GM23338 (cell line): ENCODE measurements around the gene CYTH3. TPM values are rescaled to one million over a fixed set of nuclear protein-coding genes. Genes with fewer than 3 reads are reported as not detected.

ENCODE experiments used
- ATAC-seq: fragments of 200-7000 bp; cut with Tn5 transposase; 3 replicates; pipeline ENCODE4 v1.9.1; 2020
- DNase-seq: peaks from one replicate; pipeline ENCODE4 v3.0.0-alpha.2; 2015; ENCODE audit warnings: low spot score
- H2AFZ ChIP-seq: fragments of 200-600 bp; sonication (generic); 2 replicates; pipeline ENCODE4 v1.8.0; 2016; ENCODE audit warnings: antibody characterized with exemption, mild to moderate bottlenecking, moderate library complexity
- H3F3A ChIP-seq: fragments of 200-600 bp; sonication (generic); replicated peaks from 2 replicates; pipeline ENCODE4 v1.8.0; 2017; ENCODE audit warnings: antibody characterized with exemption, mixed run types, low read depth
- H3K27ac ChIP-seq: fragments of 200-600 bp; sonication (generic); 2 replicates; pipeline ENCODE4 v1.6.1; 2016; ENCODE audit warnings: low read depth
- H3K27me3 ChIP-seq: fragments of 200-600 bp; sonication (generic); 2 replicates; pipeline ENCODE4 v1.8.0; 2016; ENCODE audit warnings: mild to moderate bottlenecking, mixed run types, moderate library complexity; ENCODE audit not compliant: insufficient read depth
- H3K36me3 ChIP-seq: fragments of 200-600 bp; sonication (generic); 2 replicates; pipeline ENCODE4 v1.8.0; 2016; ENCODE audit warnings: mild to moderate bottlenecking; ENCODE audit not compliant: insufficient read depth
- H3K4me1 ChIP-seq: fragments of 200-600 bp; sonication (generic); 2 replicates; pipeline ENCODE4 v1.8.0; 2016; ENCODE audit warnings: mild to moderate bottlenecking, moderate library complexity; ENCODE audit not compliant: insufficient read depth
- H3K4me2 ChIP-seq: fragments of 200-600 bp; sonication (generic); 2 replicates; pipeline ENCODE4 v1.7.1; 2017; ENCODE audit warnings: mixed run types
- H3K4me3 ChIP-seq: fragments of 200-600 bp; sonication (generic); 2 replicates; pipeline ENCODE4 v1.6.1; 2016; ENCODE audit warnings: mixed run types
- H3K79me2 ChIP-seq: fragments of 200-600 bp; sonication (generic); replicated peaks from 2 replicates; pipeline ENCODE4 v1.8.0; 2017; ENCODE audit warnings: mild to moderate bottlenecking; ENCODE audit not compliant: insufficient read depth
- H3K9me2 ChIP-seq: fragments of 200-600 bp; sonication (generic); 2 replicates; pipeline ENCODE4 v1.8.0; 2017; ENCODE audit not compliant: insufficient read depth
- H4K20me1 ChIP-seq: fragments of 200-600 bp; sonication (generic); replicated peaks from 2 replicates; pipeline ENCODE4 v1.8.0; 2017; ENCODE audit warnings: mild to moderate bottlenecking; ENCODE audit not compliant: insufficient read depth
- H3K27ac Mint-ChIP-seq: 2 replicates; pipeline ENCODE4 v1.8.0; 2020; ENCODE audit warnings: inconsistent platforms, mild to moderate bottlenecking, moderate library complexity, mixed read lengths
- H3K27me3 Mint-ChIP-seq: 3 replicates; pipeline ENCODE4 v1.8.0; 2022; ENCODE audit warnings: low read depth, mild to moderate bottlenecking, moderate library complexity, mixed read lengths, inconsistent platforms; ENCODE audit not compliant: insufficient read depth, poor library complexity
- H3K36me3 Mint-ChIP-seq: 3 replicates; pipeline ENCODE4 v1.8.0; 2021; ENCODE audit warnings: low read depth, mild to moderate bottlenecking, inconsistent platforms, moderate library complexity, mixed read lengths
- H3K4me1 Mint-ChIP-seq: 3 replicates; pipeline ENCODE4 v1.8.0; 2020; ENCODE audit warnings: mild to moderate bottlenecking, inconsistent platforms, mixed read lengths
- H3K4me3 Mint-ChIP-seq: 3 replicates; pipeline ENCODE4 v1.8.0; 2021; ENCODE audit warnings: moderate library complexity, mild to moderate bottlenecking, inconsistent platforms, mixed read lengths
- H3K9me3 Mint-ChIP-seq: 3 replicates; pipeline ENCODE4 v1.8.0; 2020; ENCODE audit warnings: moderate library complexity, mild to moderate bottlenecking, inconsistent platforms, mixed read lengths
- CREB1 ChIP-seq: fragments of 250-450 bp; sonication (Bioruptor Pico); IDR thresholded peaks from 2 replicates; pipeline ENCODE4 v1.5.0; 2020; ENCODE audit warnings: low read depth, mild to moderate bottlenecking, moderate library complexity
- EZH2 ChIP-seq: fragments of 200-600 bp; sonication (generic); IDR thresholded peaks from one replicate; pipeline ENCODE4 v1.8.0; 2017; ENCODE audit warnings: antibody characterized with exemption, mild to moderate bottlenecking, low read depth; ENCODE audit not compliant: unreplicated experiment
- EZH2phosphoT487 ChIP-seq: fragments of 200-600 bp; sonication (generic); IDR thresholded peaks from one replicate; pipeline ENCODE4 v1.8.1; 2018; ENCODE audit warnings: antibody characterized with exemption; ENCODE audit not compliant: unreplicated experiment
- JUNB ChIP-seq: IDR thresholded peaks from one replicate; pipeline ENCODE4 v1.6.1; 2016; ENCODE audit warnings: antibody characterized with exemption; ENCODE audit not compliant: unreplicated experiment
- NANOG ChIP-seq: IDR thresholded peaks from 2 replicates; pipeline ENCODE4 v1.6.1; 2016; ENCODE audit warnings: antibody characterized with exemption, borderline replicate concordance
- POLR2AphosphoS5 ChIP-seq: IDR thresholded peaks from 2 replicates; pipeline ENCODE4 v1.6.1; 2016; ENCODE audit warnings: antibody characterized with exemption, low read depth
- ZNF331 ChIP-seq: fragments of 250-450 bp; sonication (Bioruptor Pico); IDR thresholded peaks from 2 replicates; pipeline ENCODE4 v1.5.0; 2020; ENCODE audit warnings: low read depth, mild to moderate bottlenecking, moderate library complexity
- polyA plus RNA-seq: library from polyadenylated mRNA; unstranded; fragments of >200 nt; fragmentation: Nextera tagmentation; extraction: Ambion mirVana; gene quantifications from 2 replicates; pipeline ENCODE4 v1.2.1, GENCODE V29; 2016
- total RNA-seq: library from RNA; depleted of rRNA; stranded (reverse); fragments of >200 nt; shearing (Covaris generic); gene quantifications from 2 replicates; pipeline ENCODE4 v1.2.3, GENCODE V29; 2014
- TF ChIP-seq, protein P1 (sequence below): IDR thresholded peaks from one replicate; pipeline ENCODE4 v1.6.1; 2018; ENCODE audit warnings: antibody characterized with exemption; ENCODE audit not compliant: unreplicated experiment
- TF ChIP-seq, protein P2 (sequence below): fragments of 250-450 bp; sonication (Bioruptor Pico); IDR thresholded peaks from 2 replicates; pipeline ENCODE4 v1.5.0; 2020; ENCODE audit warnings: mild to moderate bottlenecking, moderate library complexity

The CYTH3 gene
- total and polyA plus RNA-seq, 2 experiments from 2014 or later = 4.6 to 15.3 TPM

- Mint-ChIP-seq H3K4me1 (no peaks in the 10 kb centered on the region), H3K4me3 (no peak overlapping the region), H3K27me3 (peaks cover 3% of the 10 kb centered on the region), H3K27ac (no peak overlapping the region), H3K36me3 (peaks cover 53% of the 10 kb centered on the region), H3K9me3 (no peaks in the 10 kb centered on the region; the same call in 2 of the 3 replicates)
- Histone ChIP-seq H4K20me1 (peaks cover 15% of the 10 kb centered on the region; the same call in 1 of the 2 replicates), H3K27ac (no peak overlapping the region), H3K79me2 (peaks cover 30% of the 10 kb centered on the region), H3K4me3 (no peak overlapping the region), H3F3A (no peaks in the 10 kb centered on the region), H3K4me1 (no peaks in the 10 kb centered on the region), H3K36me3 (peaks cover 13% of the 10 kb centered on the region), H3K9me2 (no peaks in the 10 kb centered on the region), H2AFZ (no peak overlapping the region), H3K27me3 (no peaks in the 10 kb centered on the region), H3K4me2 (no peak overlapping the region)
- no peak for ATAC-seq
- no peak for DNase-seq
- TF ChIP-seq, protein P1, sequence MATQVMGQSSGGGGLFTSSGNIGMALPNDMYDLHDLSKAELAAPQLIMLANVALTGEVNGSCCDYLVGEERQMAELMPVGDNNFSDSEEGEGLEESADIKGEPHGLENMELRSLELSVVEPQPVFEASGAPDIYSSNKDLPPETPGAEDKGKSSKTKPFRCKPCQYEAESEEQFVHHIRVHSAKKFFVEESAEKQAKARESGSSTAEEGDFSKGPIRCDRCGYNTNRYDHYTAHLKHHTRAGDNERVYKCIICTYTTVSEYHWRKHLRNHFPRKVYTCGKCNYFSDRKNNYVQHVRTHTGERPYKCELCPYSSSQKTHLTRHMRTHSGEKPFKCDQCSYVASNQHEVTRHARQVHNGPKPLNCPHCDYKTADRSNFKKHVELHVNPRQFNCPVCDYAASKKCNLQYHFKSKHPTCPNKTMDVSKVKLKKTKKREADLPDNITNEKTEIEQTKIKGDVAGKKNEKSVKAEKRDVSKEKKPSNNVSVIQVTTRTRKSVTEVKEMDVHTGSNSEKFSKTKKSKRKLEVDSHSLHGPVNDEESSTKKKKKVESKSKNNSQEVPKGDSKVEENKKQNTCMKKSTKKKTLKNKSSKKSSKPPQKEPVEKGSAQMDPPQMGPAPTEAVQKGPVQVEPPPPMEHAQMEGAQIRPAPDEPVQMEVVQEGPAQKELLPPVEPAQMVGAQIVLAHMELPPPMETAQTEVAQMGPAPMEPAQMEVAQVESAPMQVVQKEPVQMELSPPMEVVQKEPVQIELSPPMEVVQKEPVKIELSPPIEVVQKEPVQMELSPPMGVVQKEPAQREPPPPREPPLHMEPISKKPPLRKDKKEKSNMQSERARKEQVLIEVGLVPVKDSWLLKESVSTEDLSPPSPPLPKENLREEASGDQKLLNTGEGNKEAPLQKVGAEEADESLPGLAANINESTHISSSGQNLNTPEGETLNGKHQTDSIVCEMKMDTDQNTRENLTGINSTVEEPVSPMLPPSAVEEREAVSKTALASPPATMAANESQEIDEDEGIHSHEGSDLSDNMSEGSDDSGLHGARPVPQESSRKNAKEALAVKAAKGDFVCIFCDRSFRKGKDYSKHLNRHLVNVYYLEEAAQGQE = no peak
Measured at GRCh38 chr7:6136475-6136874, 135.9 kb downstream of the CYTH3 start.

- no peak overlapping the region for H3K27ac ChIP-seq
- Mint-ChIP-seq H3K36me3 (peaks cover 47% of the 10 kb centered on the region), H3K27me3 (peaks cover 3% of the 10 kb centered on the region), H3K4me3 (no peak overlapping the region), H3K27ac (no peak overlapping the region), H3K4me1 (no peaks in the 10 kb centered on the region), H3K9me3 (no peaks in the 10 kb centered on the region; the same call in 2 of the 3 replicates)
- H3K79me2 ChIP-seq = peaks cover 48% of the 10 kb centered on the region
- DNase-seq = no peak
- H2AFZ ChIP-seq = no peak overlapping the region
- no peak for ATAC-seq
- H3K4me3 ChIP-seq = no peak overlapping the region
- peaks cover 8% of the 10 kb centered on the region for H4K20me1 ChIP-seq
- H3K9me2 ChIP-seq = no peaks in the 10 kb centered on the region
- H3K4me1 ChIP-seq = no peaks in the 10 kb centered on the region
- peaks cover 3% of the 10 kb centered on the region; the same call in 1 of the 2 replicates for H3K36me3 ChIP-seq
- H3K4me2 ChIP-seq = no peak overlapping the region
- no peaks in the 10 kb centered on the region for H3K27me3 ChIP-seq
- no peaks in the 10 kb centered on the region for H3F3A ChIP-seq
- no peak for TF ChIP-seq CREB1 (CRISPR knock-in tag)
- TF ChIP-seq POLR2AphosphoS5 = no peak
- TF ChIP-seq ZNF331 (CRISPR knock-in tag) = no peak
- TF ChIP-seq EZH2phosphoT487 = no peak
- TF ChIP-seq, protein P2, sequence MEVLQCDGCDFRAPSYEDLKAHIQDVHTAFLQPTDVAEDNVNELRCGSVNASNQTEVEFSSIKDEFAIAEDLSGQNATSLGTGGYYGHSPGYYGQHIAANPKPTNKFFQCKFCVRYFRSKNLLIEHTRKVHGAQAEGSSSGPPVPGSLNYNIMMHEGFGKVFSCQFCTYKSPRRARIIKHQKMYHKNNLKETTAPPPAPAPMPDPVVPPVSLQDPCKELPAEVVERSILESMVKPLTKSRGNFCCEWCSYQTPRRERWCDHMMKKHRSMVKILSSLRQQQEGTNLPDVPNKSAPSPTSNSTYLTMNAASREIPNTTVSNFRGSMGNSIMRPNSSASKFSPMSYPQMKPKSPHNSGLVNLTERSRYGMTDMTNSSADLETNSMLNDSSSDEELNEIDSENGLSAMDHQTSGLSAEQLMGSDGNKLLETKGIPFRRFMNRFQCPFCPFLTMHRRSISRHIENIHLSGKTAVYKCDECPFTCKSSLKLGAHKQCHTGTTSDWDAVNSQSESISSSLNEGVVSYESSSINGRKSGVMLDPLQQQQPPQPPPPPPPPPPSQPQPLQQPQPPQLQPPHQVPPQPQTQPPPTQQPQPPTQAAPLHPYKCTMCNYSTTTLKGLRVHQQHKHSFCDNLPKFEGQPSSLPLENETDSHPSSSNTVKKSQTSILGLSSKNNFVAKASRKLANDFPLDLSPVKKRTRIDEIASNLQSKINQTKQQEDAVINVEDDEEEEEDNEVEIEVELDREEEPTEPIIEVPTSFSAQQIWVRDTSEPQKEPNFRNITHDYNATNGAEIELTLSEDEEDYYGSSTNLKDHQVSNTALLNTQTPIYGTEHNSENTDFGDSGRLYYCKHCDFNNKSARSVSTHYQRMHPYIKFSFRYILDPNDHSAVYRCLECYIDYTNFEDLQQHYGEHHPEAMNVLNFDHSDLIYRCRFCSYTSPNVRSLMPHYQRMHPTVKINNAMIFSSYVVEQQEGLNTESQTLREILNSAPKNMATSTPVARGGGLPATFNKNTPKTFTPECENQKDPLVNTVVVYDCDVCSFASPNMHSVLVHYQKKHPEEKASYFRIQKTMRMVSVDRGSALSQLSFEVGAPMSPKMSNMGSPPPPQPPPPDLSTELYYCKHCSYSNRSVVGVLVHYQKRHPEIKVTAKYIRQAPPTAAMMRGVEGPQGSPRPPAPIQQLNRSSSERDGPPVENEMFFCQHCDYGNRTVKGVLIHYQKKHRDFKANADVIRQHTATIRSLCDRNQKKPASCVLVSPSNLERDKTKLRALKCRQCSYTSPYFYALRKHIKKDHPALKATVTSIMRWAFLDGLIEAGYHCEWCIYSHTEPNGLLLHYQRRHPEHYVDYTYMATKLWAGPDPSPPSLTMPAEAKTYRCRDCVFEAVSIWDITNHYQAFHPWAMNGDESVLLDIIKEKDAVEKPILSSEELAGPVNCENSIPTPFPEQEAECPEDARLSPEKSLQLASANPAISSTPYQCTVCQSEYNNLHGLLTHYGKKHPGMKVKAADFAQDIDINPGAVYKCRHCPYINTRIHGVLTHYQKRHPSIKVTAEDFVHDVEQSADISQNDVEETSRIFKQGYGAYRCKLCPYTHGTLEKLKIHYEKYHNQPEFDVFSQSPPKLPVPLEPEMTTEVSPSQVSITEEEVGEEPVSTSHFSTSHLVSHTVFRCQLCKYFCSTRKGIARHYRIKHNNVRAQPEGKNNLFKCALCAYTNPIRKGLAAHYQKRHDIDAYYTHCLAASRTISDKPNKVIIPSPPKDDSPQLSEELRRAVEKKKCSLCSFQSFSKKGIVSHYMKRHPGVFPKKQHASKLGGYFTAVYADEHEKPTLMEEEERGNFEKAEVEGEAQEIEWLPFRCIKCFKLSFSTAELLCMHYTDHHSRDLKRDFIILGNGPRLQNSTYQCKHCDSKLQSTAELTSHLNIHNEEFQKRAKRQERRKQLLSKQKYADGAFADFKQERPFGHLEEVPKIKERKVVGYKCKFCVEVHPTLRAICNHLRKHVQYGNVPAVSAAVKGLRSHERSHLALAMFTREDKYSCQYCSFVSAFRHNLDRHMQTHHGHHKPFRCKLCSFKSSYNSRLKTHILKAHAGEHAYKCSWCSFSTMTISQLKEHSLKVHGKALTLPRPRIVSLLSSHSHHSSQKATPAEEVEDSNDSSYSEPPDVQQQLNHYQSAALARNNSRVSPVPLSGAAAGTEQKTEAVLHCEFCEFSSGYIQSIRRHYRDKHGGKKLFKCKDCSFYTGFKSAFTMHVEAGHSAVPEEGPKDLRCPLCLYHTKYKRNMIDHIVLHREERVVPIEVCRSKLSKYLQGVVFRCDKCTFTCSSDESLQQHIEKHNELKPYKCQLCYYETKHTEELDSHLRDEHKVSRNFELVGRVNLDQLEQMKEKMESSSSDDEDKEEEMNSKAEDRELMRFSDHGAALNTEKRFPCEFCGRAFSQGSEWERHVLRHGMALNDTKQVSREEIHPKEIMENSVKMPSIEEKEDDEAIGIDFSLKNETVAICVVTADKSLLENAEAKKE (CRISPR knock-in tag) = no peak
- no peak for TF ChIP-seq NANOG
- no peak for TF ChIP-seq EZH2
- TF ChIP-seq JUNB = no peak
- TF ChIP-seq, protein P1 = no peak
Measured at GRCh38 chr7:6133249-6133648, 139.2 kb downstream of the CYTH3 start.
